ENCODE data around the gene FAM110D.

GRCh38 chr1:26119892-26120608, 38.8 kb upstream of the FAM110D start:
- TF ChIP-seq GATA2 (IDR thresholded peaks at IDR 0.05; ENCODE audit: low read depth, low read length), result no peak
- TF ChIP-seq GATA3 (IDR thresholded peaks at IDR 0.05; ENCODE audit: low read depth, low read length), result no peak
